NCI-H2081 treated with DMSO at 0.1 percent for 48 hours (cell line): ENCODE data around the gene ZNF692.
A peak's percentile ranks its signal among the peaks of the same experiment; 100 is the strongest.
"Not testable (repeated sequence)": the region's sequence is repeated elsewhere in the genome, so short reads cannot be mapped to it uniquely, and the experiment has no call there.

Source experiments
- DNase-seq: peaks from one replicate; lab custom pipeline; 2025; lab: John Stamatoyannopoulos, UW

ZNF692 gene

DNA sequence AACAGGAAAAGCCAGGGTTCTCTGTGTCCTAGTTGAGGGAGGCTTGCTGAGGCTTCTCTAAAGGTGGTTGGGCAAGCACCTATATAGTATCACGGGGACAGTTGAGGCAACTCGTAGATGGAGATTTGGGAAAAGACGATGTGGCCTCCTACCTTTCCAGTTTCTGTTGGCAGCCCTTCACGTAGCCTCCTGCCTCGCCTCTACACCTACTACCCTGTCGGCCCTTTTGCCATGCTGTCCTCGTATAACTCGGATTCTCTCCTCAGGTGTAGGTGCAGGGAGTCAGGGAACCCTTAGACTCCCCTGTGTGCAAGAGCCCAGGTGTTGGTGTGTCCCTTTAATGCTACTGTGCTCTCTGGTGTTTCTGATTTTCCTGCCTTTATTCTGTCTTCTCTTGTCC lies 10.3 kb downstream of the ZNF692 start:
- DNase-seq, result no peak

DNA sequence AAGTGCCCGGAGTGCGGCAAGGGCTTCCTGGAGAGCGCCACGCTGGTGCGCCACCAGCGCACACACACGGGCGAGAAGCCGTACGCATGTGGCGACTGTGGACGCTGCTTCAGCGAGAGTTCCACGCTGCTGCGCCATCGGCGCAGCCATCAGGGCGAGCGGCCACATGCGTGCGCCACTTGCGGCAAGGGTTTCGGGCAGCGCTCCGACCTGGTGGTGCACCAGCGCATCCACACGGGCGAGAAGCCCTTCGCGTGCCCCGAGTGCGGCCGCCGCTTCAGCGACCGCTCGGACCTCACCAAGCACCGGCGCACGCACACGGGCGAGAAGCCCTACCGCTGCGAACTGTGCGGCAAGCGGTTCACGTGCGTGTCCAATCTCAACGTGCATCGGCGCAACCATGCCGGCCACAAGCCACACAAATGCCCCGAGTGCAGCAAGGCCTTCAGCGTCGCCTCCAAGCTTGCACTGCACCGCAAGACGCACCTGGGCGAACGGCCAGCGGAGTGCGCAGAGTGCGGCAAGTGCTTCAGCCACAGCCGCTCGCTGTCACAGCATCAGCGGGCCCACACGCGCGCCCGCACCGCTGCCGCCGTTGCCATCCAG lies 10.8 kb downstream of the ZNF692 start:
- DNase-seq, result no peak

DNA sequence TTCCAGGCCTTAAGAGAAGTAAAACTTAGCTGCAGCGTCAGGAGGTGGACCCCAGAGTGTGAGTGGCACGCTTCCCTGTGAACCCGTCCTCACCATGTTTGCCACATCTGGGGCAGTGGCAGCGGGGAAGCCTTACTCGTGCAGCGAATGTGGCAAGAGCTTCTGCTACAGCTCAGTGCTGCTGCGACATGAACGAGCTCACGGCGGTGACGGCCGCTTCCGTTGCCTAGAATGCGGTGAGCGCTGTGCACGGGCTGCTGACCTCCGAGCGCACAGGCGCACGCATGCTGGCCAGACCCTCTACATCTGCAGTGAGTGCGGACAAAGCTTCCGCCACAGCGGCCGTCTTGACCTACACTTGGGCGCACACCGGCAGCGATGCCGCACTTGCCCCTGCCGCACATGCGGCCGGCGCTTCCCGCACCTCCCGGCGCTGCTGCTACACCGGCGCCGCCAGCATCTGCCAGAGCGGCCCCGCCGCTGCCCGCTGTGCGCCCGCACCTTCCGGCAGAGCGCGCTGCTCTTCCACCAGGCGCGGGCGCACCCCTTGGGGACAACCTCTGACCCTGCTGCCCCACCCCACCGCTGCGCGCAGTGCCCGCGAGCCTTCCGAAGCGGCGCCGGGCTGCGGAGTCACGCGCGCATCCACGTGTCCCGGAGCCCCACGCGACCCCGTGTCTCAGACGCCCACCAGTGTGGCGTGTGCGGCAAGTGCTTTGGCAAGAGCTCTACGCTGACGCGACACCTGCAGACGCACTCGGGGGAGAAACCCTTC lies 11.5 kb downstream of the ZNF692 start:
- DNase-seq, result no peak

DNA sequence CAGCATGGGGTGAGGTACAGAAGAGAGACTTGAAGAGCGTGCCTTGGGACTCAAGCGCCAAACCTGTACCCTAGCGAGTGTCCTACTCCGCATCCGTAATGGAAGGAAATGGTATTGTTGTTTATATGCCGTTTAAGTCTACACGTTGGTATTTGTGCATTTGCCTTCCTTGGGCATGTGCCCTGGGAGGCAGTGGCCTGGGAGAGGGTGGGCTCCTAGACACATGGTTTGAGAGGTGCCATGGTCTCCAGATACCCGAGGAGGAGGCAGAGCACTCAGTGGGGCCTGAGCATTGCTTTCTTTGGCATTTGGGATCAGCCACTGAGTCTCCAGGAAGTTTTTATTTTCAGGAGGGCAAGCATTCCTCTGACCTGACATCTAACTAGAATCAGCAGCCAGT lies 14.4 kb downstream of the ZNF692 start:
- no peak for DNase-seq

DNA sequence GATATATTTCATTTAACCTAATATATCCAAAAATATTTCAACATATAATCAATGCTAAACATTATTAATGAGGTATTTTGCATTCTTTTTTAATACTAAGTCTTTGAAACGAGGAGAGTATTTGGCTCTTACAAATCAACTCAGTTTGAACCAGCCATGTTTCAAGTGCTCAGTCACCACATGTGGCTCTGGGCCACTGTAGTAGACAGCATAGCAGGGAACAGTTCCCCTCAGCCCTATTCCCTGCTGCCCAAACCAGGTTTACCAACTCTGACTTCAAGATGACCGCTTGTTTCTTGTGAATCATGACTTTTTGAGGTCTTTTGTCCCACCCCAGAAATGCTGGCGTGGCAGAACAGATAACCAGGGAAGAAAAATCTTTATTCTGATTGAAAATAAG lies 15.2 kb downstream of the ZNF692 start:
- DNase-seq, result no peak

DNA sequence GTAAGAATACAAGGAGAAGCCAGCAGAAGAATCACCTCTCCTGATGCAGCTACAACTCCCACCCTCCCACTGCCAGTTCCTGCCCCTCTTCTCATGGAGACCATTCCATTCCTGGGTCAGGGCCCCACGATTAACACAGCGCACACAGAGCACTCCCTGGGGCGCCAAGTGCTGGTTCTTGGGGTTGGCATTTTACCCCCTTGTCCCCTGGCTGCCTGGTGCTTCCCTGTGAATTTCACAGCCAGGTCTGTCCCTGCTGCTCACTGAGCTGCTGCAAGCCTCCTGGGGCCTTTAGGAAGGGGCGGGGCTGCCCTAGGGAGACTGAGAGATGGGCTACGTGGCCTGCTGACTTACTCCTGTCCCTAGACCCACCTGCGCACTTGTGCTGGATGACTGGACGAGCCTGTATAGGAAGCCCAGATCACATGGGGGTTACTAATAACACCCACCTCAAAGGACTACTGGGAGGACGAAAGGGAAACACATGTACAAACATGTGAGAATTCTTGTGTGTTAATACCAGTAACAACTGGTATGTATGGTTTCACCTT lies 16.0 kb downstream of the ZNF692 start:
- no peak for DNase-seq

DNA sequence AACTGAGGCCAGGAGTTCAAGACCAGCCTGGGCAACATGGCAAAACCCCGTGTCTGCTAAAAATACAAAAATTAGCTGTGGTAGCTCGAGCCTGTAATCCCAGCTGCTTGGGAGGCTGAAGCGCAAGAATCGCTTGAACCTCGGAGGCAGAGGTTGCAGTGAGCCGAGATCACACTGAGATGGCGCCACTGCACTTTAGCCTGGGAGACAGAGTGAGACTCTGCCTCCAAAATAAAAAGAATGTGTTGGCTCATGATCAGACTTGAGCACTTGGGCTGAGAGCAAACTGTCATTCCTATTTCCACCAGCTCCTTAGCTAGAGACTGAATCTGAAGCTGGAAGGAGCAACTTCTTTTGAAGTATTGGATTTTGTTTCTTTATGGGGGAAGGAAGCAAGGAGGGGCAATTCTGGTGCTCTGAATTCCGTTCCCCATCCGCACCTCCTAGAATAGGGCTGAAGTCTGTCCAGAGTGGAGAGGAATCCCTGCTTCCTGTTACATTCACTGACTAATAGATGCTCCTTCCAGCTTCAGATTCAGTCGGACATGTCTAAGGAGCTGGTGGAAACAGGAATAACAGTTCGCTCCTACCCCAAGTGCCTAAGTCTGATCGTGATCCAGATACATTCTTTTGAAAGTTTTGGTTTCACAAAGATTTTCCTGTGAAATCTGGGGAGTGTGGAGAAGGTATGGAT lies 17.0 kb downstream of the ZNF692 start:
- DNase-seq, result no peak

DNA sequence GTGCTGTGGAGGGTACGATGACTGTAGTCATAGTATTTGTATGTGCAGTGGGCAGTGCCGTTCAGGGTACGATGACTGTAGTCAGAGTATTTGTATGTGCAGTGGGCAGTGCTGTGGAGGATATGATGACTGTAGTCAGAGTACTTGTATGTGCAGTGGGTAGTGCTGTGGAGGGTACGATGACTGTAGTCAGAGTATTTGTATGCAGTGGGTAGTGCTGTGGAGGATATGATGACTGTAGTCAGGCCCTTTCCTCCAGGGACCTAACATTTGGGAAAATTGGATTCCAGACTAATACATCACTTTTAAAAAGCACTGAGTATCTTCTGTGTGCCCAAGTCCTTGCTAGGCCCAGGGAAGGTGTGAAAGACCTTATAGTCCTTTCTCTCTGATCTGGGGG lies 17.9 kb downstream of the ZNF692 start:
- DNase-seq, result no peak

DNA sequence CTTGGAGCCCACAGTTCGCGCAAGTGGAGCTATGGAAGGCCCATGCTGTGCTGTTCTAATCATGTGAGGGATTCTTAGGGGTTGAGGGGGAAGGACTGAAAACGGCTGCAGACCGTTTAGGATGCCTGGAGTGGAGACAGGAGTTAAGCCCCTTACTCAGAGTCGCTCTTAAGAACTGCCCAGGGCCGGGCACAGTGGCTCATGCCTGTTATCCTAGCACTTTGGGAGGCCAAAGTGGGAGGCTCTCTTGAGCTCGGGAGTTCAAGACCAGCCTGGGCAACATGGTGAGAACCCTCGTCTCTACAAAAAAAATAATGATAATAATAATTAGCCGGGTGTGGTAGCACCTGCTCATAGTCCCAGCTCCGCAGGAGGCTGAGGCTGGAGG lies 19.7 kb downstream of the ZNF692 start:
- no peak for DNase-seq

DNA sequence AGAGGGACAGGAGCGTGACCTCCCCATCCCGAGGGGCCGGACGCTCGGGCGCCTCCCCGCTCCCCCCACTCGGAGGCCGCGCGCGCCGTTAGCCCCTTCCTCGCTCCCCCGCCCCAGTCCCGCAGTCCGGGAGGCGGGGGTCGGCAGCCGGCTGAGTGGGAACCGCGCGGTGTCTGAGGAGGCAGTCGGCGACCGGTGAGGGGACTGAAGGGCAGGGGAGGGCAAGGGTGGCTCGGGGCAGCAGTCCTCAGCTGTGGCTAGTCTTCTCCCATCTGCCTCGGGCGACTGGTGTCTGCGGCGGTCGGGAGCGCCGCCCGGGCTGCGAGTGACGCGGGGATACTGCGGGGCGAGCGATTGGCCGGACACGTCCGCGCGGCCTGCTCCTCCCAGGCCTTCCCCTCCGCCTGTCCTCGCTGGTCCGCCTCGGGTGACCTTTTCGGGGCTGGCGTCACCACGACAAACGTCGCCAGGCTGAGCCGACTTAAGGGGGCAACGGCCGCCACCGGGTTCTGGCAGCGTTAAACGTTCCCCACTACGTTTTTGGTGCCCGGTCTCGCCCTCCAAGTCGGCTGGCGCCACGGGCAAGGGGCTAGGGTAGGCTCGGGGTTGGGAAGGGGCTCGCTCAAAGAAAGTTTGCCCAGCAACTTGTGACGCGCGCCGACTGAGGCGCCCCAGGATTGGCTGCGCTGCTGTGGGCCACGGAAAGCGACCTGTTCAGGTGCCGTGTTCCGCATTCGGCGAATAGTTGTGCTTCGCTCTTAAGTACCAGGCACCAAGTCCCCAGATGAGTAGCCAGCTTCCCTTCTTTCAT lies 20.3 kb downstream of the ZNF692 start:
- DNase-seq, result peak; percentile 37

DNA sequence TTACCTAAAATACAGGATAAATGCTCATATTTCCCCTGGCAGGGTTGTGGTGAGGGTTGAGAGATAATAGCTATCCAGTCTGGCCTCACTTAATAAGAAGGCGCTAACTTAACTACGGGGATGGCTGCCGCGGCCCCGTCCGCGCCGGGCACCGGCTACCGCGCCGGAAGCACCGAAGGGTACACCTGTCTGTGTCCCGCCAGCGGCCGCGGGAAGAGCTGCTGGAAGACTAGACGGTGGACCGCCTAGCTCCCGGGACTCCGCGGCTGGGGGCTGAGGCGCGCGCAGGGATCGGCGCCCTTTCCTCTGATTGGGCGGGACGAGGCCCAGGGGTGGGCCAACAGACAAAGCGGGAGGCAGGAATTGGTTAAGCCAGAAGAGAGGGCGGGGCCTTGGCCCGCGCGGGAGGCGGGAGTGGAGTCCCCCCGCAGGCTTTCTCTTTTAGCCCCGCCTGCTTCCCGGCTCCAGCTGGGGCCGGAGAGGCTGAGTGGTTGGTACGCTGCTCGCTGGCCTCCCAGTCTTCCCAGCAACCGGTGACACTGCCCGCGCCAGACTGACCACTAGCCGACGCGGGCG lies 21.0 kb downstream of the ZNF692 start, which contains the start of gene ZNF672:
ZNF672 (plus strand) TSS at position 444 of the 576 bp plus-strand sequence. CDS start 9,051 bp downstream, outside the sequence.
- DNase-seq, result peak; percentile 93

DNA sequence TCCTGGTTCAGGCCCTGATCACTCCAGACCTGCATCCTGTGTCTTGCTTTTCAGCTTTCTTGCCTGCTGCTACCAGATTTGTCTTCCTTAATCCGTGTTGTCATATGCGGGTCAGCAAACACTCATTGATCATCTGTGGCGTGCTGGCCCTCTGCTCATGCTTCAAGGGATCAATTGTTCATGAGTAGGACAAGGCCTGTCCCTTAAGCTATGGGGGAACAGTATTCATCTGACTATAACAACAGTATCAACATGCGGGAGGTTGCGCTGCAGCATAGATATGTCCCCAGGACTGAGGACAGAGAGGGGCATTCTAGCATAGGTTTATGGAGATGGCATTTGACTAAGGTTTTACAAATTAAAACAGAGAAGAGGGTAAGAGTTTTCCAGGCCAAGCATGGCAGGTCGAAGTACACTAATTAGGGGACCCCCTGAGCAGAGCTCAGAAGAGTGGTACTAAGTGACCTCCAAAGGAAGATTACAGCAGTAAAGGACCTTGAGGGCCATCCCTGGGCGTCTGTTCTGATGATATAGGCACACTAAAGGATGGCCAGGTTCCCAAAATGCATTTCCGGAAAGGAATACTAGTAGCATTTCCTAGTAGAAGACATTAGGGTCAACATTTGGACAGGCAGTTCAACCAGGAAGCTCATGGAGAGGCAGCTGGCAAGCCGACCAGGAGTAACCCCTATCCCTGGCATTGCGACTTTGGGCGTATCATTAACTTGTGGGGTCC lies 21.7 kb downstream of the ZNF692 start:
- no peak for DNase-seq

DNA sequence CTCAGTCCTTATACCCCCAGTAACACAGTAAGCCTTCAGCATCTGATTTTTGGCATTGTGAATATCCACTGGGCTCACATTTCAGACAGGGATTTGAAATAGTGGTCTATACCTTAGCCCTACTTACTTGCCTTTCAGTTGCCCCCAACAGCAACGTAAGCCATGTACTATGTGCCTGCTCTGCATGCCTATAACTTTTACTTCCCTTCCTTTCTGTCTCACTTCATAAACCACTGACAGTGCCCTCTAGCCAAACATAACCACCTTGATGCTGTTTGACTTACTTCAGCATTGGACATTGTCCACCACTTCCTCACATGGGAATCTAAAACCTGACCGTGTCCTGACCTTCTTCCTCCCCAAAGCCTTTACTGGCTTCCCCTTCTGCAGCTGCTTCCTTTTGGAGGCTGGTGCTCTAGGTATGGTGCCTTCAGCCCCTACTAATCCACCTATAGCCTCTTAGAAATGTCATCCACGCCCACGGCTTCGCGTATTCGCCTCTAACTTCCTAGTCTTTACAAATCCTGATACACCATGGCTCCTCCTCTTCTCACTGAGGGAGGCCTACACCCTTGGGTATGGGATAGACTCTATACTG lies 24.4 kb downstream of the ZNF692 start:
- DNase-seq, result no peak

DNA sequence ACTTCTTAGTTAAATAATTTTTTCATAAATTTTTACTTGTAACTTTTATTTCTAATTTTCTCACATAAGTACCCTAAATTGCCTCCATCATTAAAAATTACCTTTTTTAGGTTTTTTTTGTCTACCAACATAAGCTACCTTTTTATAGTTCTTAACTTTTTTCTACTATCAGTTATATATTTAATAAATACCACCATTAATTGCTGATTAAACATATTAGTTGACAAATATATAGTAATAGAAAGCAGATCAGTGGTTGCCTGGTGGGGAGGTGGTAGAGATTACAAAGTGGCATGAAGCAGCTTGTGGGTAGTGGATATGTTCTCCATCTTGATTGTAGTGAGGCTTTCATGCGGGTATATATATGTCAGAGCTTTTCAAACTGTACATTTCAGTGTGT lies 27.0 kb downstream of the ZNF692 start:
- DNase-seq, result no peak

DNA sequence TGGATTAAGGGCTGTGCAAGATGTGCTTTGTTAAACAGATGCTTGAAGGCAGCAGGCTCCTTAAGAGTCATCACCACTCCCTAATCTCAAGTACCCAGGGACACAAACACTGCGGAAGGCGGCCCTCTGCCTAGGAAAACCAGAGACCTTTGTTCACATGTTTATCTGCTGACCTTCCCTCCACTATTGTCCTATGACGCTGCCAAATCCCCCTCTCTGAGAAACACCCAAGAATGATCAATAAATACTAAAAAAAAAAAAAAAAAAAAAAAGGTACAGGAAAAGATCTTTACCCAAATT lies 28.2 kb downstream of the ZNF692 start:
- DNase-seq, result not testable (repeated sequence)

DNA sequence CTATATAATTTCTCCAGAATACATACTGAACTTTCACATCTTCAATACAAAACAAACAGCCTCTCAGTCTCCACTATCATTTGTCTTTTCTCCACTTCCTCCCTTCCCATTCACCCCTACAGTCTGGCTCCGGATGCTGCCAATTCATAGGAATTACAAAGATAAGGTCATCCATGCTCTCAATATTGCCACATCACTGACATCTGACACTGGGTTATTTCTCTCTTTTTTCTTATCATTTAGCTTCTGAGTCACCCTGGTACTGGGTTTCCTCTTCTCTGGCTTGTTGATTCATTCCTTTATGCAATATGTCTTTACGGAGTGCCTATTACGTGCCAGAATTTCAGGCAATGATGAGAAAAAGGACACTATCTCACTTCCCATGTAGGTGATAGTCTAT lies 30.0 kb downstream of the ZNF692 start:
- DNase-seq, result no peak

DNA sequence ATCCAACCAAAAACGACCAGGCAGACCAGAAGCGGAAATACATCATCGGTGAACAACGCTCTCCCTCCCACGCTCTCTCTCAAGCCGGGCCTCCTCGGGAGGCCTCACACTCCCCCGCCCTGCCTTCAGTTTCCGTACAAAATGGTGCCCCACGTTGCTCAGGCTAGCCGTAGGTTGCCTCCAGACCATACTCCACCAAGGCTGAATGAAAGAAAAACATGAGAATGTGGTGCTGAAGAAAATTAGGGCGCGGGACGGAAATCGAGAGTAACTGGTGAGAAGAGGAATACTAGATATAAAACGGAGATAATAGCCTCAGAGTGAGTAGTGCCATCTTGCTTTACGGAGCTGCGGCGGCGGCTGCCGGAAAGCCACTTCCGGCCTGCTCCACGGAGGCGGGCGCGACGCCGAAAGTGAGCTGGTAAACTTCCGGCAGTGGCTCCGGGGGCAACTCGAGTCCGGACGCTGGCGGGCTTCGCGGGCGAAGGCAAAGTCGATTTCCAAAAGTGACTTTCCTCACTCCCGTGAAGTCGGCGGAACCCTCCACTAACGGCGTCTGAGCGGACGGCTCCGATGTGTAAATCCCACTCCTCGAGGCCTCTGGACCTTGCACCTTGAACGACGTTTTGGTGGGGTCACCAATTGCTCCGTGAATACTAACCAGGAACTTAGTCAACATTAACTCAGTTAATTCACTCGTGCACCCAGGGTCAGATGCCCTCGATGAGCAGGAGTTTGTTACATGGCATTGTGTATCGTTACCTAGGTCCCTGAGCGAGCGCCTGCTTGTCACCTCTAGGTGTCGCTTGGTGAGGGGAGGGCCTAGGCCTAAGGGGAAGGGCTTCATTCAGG lies 32.8 kb downstream of the ZNF692 start, which contains the start of gene SH3BP5L:
SH3BP5L (minus strand) TSS at position 7 of the 852 bp plus-strand sequence. CDS start 980 bp downstream, outside the sequence.
- DNase-seq, result peak; percentile 93

DNA sequence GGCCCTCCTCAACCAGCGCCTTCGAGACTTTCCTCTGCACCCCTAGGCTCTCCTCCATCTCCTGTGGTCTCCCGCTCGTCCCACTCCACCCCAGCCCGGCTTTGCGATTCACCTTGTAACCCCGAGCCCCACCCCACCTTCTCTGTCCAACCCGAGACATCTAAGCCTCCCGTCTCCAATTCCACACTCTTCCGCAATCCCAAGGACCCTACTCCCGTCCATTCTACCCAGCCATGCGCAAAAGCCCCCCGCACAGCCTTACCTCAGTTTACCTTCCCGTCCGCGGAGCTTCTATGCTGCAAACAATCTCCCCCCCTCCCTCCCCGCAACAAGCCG lies 33.3 kb downstream of the ZNF692 start:
- DNase-seq, result no peak

DNA sequence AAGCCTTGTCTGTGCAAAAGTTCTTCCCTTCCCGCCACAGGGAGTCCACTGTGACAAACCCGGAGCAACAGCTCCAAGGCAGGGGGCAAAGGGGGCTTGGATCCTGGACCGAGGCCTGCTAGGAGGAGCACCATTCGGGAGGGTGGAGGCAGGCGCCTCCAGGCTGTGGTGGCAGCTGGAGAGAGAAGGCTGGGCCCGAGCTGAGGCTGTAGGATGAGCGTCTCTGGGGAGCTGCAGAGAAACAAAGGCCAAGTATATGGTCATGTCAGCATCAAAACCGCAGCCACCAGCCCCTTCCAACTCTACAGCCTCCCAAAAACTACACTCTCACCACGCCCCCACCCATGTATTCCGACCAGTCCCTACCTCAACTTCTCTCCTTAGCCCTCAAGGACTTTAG lies 33.7 kb downstream of the ZNF692 start:
- DNase-seq, result no peak

DNA sequence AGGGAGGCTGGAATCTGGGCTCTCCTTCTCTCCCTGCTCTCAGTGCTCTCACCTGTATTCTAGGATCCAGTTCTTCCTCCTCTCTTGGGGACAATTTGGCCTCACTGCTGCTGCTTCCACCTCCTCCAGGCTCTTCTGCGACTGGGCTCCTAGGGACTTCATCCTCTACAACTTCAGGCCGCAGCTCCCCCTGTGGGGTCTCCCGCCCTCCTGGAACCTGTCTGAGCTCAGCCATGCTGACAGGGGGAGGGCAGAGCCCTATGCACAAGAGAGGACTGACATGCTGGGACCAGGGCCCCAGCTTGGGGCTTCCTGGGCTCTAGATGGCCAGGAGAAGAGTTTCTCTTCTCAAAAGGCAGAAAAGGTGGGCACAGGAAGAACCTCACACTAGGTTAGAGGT lies 34.2 kb downstream of the ZNF692 start:
- no peak for DNase-seq
